Small intestine (tissue), 7 donors: ENCODE measurements around the gene FEM1C. TPM values are rescaled to one million over a fixed set of nuclear protein-coding genes. Genes with fewer than 3 reads are reported as not detected.

Experiments used
- DNase-seq, 2 donors: peaks; one replicate each; pipeline versions ENCODE4 v3.0.0 to v3.0.0-alpha.2; 2013
- FAIRE-seq: peaks from 2 replicates; lab custom pipeline; 2012; peaks lifted over from hg19 to GRCh38; lab: Jason Lieb, UNC
- H3K27ac ChIP-seq, 3 donors: one replicate each; pipeline ENCODE4 v1.5.1; 2013; ENCODE audit warnings: low read length in 2 of 3, mild to moderate bottlenecking in 2 of 3, control low read depth in 1 of 3, inconsistent platforms in 1 of 3, low read depth in 1 of 3, moderate library complexity in 1 of 3
- H3K27me3 ChIP-seq, 3 donors: one replicate each; pipeline ENCODE4 v1.6.1; 2013; ENCODE audit warnings: low read length in 3 of 3, inconsistent platforms in 1 of 3; ENCODE audit not compliant: control insufficient read depth in 3 of 3, insufficient read depth in 3 of 3
- H3K36me3 ChIP-seq, 3 donors: one replicate each; pipeline ENCODE4 v1.6.1; 2013; ENCODE audit warnings: low read length in 3 of 3, inconsistent platforms in 1 of 3, low read depth in 1 of 3, mild to moderate bottlenecking in 1 of 3, moderate library complexity in 1 of 3; ENCODE audit not compliant: control insufficient read depth in 3 of 3, insufficient read depth in 2 of 3
- H3K4me1 ChIP-seq, 3 donors: one replicate each; pipeline ENCODE4 v1.6.1; 2013; ENCODE audit warnings: low read length in 2 of 3, inconsistent platforms in 1 of 3, low read depth in 1 of 3, mild to moderate bottlenecking in 1 of 3, moderate library complexity in 1 of 3; ENCODE audit not compliant: control insufficient read depth in 3 of 3, insufficient read depth in 2 of 3
- H3K4me3 ChIP-seq, 3 donors: one replicate each; pipeline ENCODE4 v1.5.1; 2013; ENCODE audit warnings: low read length in 3 of 3, control low read depth in 1 of 3, inconsistent platforms in 1 of 3, low read depth in 1 of 3, mild to moderate bottlenecking in 1 of 3, moderate library complexity in 1 of 3
- H3K9me3 ChIP-seq, 2 donors: one replicate each; pipeline ENCODE4 v1.6.1; 2013; ENCODE audit warnings: low read depth in 1 of 2, low read length in 1 of 2; ENCODE audit not compliant: control insufficient read depth in 2 of 2, insufficient read depth in 1 of 2
- WGBS, 3 donors: extraction: QIAGEN DNeasy Blood & Tissue Kit; methylation state at CpG; one replicate each; pipeline ENCODE4 v1.1.7; 2013; 5-methylcytosine and 5-hydroxymethylcytosine counted together
- polyA plus RNA-seq, 4 donors: library from polyadenylated mRNA; stranded (reverse) in 3 of 4; unstranded in 1 of 4; fragments of 200-250 nt in 3 of 4; fragments of 120-200 nt in 1 of 4; gene quantifications; one replicate each; pipeline versions ENCODE4 v1.2.1 to v1.2.3, GENCODE V29; 2013
- donor health status: healthy with polysubstance abuse.
- donor health status: control.
- donor health status: control.
- donor health status: Bipolar disorder and iron deficiency.
- donor health status: healthy.

The FEM1C gene
- polyA plus RNA-seq, 4 donors = 7.9 to 18.9 (median 11.5) TPM

DNA sequence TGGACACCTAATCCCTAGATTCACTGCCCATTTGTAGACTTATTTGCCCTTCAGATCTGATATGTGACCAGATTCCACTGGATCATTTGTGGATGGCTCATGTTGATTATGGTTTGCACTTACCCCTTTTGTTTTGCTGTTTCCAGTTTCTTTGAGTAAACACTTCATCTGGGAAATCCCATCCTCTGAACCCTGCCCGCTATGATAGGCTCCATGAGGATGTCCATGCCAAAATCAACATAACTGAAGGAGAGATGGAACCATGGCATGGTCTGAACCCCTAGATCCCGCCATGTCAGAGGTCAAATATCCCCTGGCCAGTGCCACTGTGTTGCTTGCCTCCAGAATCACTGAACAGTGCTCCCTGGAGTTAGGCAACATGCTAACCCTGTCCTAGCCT, 11.7 kb upstream of the FEM1C start:
- WGBS, 3 donors = 86 to 90% (median 90%) methylated on average over 2 of the region's 2 CpGs
- no peak for FAIRE-seq

DNA sequence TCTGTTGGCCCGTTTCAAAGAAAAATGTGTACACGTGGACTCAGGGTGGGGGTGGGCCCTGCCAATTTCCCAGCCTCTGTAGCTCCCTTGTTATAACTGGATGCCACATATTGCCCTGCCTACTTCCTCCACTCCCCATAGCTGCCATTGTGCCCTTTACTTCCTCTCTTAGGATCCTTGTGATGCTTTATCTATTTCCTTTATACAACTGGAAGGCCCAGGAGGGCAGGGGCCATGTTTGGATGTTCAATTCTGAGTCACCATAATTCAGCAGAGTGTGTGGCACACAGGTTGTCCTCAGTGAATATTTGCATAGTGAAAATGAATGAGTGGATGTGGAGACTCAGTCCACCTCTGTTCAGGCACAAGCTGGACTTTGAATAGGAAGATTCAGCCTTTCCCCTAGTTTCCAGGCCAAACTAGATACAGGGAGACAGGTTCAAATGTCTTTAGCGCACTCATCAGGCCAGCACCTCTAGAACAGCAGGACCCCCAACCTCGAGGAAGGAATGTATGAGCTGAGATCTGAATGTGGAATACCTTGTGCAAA, 10.6 kb upstream of the FEM1C start:
- H3K36me3 ChIP-seq = no peaks in the 10 kb centered on the region
- H3K27ac ChIP-seq = no peak overlapping the region
- peaks cover 0 to 5% (median 2%) of the 10 kb centered on the region in 3 donors for H3K4me1 ChIP-seq
- no peaks in the 10 kb centered on the region for H3K9me3 ChIP-seq
- DNase-seq = no peak
- 89 to 96% (median 90%) methylated on average over 4 of the region's 4 CpGs for WGBS, 3 donors
- no peak overlapping the region for H3K4me3 ChIP-seq
- no peak for FAIRE-seq
- H3K27me3 ChIP-seq = no peaks in the 10 kb centered on the region

More for the DNA sequence above, 11.7 kb upstream of the FEM1C start:
- Histone ChIP-seq H3K36me3 (no peaks in the 10 kb centered on the region), H3K27ac (no peak overlapping the region), H3K4me1 (no peaks in the 10 kb centered on the region), H3K4me3 (no peak overlapping the region), H3K27me3 (no peaks in the 10 kb centered on the region), H3K9me3 (no peaks in the 10 kb centered on the region)
- DNase-seq = no peak

DNA sequence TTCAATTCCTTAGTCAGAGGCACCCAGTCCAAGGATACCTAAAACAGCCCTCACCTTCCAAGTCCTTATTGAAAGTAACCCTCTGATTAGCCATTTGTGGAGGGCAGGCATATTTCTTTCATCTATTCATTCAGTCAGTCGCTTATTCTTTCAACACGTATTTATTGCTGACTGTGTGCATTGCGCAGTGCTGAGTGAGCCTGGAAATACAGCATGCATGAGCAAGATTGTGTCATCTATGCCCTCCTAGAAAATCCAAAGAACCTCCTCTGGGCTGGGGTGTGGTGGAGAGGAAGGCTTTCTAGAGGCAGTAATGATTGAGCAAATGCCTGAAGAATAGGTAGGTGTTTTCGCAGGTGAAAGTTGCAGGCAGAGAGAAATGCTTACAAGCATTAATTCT, 8.5 kb upstream of the FEM1C start:
- Histone ChIP-seq H3K27me3 (no peaks in the 10 kb centered on the region), H3K4me3 (no peak overlapping the region), H3K36me3 (no peaks in the 10 kb centered on the region), H3K4me1 (peaks cover 0 to 5% (median 2%) of the 10 kb centered on the region in 3 donors), H3K9me3 (peaks cover 0 to 6% of the 10 kb centered on the region in 2 donors), H3K27ac (no peak overlapping the region)
- FAIRE-seq (no peak), DNase-seq (no peak)
- WGBS, 3 donors = 95 to 96% (median 95%) methylated on average over 4 of the region's 4 CpGs

DNA sequence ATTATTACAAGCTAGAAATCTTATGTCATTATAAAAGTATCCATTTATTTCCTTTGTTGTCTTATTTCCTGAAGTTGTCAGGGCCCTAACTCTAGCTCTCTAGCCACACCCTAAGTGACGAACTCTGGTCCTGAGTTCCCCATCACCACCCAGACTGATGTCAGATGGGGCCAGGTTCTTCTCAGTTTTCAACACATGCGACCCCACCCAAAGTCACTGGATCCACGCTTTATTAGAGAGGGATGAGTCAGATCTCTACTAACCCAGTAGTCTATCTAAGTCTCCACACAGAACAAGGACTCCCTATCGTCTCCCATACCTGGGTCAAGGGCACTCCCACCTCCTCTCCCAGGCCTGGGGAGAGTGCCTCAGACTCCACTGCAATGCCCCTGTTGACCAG, 6.8 kb upstream of the FEM1C start:
- H3K27me3 ChIP-seq = no peaks in the 10 kb centered on the region
- WGBS, 3 donors = 14 to 46% (median 28%) methylated on average over 4 of the region's 4 CpGs
- DNase-seq = peak; percentile 40 to 51

DNA sequence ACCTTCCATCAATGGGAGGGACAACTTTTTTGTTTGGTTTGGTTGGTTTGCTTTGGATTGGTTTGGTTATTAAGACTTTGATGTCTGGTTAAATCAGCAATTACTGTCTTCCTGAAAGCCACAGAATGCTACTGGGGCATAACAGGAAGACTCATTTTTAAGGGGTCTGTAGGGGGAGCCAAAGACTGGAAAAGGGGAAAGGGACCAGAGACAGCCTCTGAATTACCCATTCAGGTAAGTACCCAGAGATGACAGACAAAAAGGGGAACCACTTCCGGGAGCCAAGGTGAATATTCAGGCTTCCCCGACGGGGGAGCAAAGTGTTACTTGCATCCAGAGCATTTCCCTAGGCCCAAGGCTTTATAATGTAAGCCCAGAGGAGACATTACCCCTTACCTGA, 4.6 kb upstream of the FEM1C start:
- H3K4me3 ChIP-seq = no peak overlapping the region
- WGBS, 3 donors = 52 to 85% (median 80%) methylated on average over 3 of the region's 3 CpGs
- DNase-seq (no peak), FAIRE-seq (no peak)
- H3K27ac ChIP-seq = no peak overlapping the region
- H3K27me3 ChIP-seq = no peaks in the 10 kb centered on the region
- H3K4me1 ChIP-seq = peaks cover 0 to 5% (median 2%) of the 10 kb centered on the region in 3 donors
- H3K9me3 ChIP-seq = peaks cover 0 to 25% of the 10 kb centered on the region in 2 donors
- no peaks in the 10 kb centered on the region for H3K36me3 ChIP-seq

More for the DNA sequence above, 6.8 kb upstream of the FEM1C start:
- no peaks in the 10 kb centered on the region for H3K36me3 ChIP-seq
- H3K4me3 ChIP-seq = no peak overlapping the region
- no peak overlapping the region for H3K27ac ChIP-seq
- H3K9me3 ChIP-seq = peaks cover 0 to 15% of the 10 kb centered on the region in 2 donors
- H3K4me1 ChIP-seq = peaks cover 0 to 5% (median 2%) of the 10 kb centered on the region in 3 donors
- no peak for FAIRE-seq

DNA sequence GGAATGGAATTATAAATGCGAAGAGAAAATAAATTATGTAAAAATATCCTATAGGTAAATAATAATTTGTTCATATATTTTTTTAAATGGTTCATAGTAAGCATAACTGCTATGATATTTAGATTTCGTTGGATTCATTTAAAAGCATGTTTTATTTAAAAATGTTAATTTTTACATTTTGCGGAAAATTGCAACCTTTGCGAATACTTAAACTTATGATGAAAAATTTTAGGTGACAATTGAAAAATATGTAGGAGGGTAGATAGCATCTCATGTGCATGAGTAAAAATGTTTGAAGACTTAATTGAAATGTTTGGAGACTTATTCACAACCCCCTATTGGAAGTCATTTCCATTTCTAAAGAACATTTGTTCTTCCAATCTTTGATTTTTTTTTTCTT, 4.1 kb upstream of the FEM1C start:
- no peaks in the 10 kb centered on the region for H3K36me3 ChIP-seq

DNA sequence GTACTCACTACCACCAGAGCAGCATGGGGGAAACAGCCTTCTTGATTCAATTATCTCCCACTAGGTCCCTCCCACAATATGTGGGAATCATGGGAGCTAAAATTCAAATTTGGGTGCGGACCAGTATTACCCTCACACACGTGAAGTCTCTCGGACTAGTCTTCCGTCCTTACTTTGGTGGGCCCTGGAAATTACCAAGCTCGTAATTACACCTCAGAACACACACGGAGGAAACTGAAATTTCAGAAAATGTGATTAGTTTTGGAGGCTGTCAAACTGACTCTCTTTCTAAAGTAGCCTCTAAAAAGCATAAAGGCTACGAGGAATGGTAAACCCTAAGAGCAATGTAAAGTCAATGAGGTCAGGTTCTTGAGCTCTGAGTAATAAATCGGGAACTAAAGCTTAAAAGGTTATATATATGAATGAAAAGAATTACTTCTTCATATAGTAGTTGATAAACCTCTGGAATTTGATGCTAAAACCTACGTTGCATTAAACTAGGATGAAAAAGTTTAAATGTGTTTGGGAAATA, 842 bp upstream of the FEM1C start:
- no peak overlapping the region for H3K4me3 ChIP-seq
- H3K4me1 ChIP-seq = no peaks in the 10 kb centered on the region
- peaks cover 0 to 4% (median 4%) of the 10 kb centered on the region in 3 donors for H3K36me3 ChIP-seq
- 96 to 98% (median 97%) methylated on average over 9 of the region's 9 CpGs for WGBS, 3 donors
- DNase-seq = no peak
- FAIRE-seq = no peak
- H3K9me3 ChIP-seq = peaks cover 0 to 25% of the 10 kb centered on the region in 2 donors
- no peaks in the 10 kb centered on the region for H3K27me3 ChIP-seq
- H3K27ac ChIP-seq = peak overlapping the region in 2 of 3 donors; percentile 29 to 70

More for the DNA sequence above, 4.1 kb upstream of the FEM1C start:
- H3K27ac ChIP-seq = no peak overlapping the region
- no peak overlapping the region for H3K4me3 ChIP-seq
- 93 to 97% (median 97%) methylated on average over 4 of the region's 4 CpGs for WGBS, 3 donors
- peaks cover 0 to 25% of the 10 kb centered on the region in 2 donors for H3K9me3 ChIP-seq
- H3K4me1 ChIP-seq = peaks cover 0 to 5% (median 2%) of the 10 kb centered on the region in 3 donors
- DNase-seq = no peak
- no peak for FAIRE-seq
- no peaks in the 10 kb centered on the region for H3K27me3 ChIP-seq

DNA sequence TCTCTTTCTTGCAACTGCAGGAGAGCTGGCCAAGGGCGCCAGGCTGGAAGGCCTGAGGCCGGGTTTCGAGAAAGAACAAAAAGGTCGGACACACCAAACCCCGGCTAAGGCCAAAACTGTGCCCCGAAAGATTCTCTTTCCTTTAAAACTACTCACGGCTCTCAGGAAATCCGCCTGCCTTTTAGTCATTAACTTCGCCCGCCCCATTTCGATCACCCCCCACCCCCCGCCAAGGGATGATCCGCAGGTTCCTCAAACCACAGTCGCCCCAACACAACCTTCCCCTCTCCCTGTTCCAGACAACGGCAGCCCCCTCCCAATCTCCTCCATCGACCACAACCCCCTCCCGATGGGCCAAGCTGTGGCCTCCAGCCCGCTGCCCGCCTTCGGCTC, 536 bp downstream of the FEM1C start:
- WGBS, 3 donors = 0 to 1% (median 1%) methylated on average over 19 to 20 of the region's 20 CpGs
- Histone ChIP-seq H3K4me1 (peaks cover 0 to 7% (median 2%) of the 10 kb centered on the region in 3 donors), H3K4me3 (peak overlapping the region; percentile 66 to 99 (median 94)), H3K27me3 (no peaks in the 10 kb centered on the region), H3K9me3 (peaks cover 0 to 22% of the 10 kb centered on the region in 2 donors), H3K27ac (peak overlapping the region; percentile 95 to 100 (median 100)), H3K36me3 (peaks cover 0 to 7% (median 4%) of the 10 kb centered on the region in 3 donors)
- FAIRE-seq (no peak), DNase-seq (no peak)
